ENCODE data around the gene CFAP61.

CFAP61 gene

DNA sequence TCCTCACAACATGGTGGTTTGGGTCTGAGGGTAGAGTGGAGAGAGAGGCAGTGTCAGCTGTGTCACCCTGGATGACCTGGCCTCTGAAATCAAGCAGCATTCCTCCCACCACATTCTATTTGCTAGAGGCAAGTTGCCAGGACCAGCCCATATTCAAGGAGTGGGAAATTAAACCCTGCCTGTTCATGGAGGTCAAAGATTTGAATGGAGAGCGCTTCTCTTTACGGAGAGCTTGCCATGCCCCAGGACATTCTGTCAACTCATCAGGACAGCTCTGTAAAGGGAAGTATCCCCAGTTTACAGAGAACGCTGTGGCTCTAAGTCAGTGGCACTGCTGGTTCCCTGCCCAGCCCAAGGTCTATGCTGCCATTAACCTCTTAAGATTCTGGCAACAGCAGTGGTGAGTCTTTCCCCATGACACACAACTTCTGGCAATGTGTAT lies 225.6 kb downstream of the CFAP61 start:
- no peak for DNase-seq

GRCh38 chr20:20286061-20286460 lies 233.7 kb downstream of the CFAP61 start:
- no peak for DNase-seq

DNA sequence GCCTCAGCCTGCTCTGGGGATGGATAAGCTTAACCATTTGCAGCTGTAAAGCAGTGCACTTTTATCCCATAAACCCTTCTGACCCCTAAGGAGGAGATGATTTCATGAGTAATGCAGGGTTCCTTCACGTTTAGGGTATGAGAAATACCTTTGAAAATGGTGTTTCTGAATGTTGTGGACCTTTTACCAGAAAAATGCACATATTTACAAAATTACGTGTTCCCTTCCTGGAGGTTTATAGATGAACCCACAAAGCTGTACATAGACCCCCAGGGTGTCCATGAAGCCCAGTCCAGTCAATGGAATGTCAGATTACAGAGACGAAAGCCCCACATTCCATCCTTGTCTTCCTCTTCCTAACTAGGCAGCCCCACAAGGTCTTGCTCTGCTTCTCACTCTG lies 237.0 kb downstream of the CFAP61 start:
- no peak for DNase-seq

DNA sequence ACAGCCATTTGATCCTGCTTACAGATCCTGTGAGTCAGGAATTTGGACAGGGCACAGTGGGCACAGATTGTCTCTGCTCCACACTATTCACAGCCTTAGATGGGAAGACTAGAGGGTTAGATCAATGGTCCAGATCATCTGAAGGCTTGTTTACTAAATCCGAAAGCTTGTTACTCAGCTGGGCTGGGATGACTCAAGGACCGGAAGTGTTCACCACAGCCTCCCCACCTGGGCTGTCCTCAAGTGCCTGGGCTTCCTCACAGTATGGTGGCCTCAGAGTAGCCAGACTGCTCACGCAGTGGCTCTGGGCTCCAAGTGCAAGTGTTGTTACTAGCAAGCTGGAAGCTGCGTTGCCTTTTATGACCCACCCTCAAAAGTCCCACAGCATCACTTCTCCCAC lies 240.1 kb downstream of the CFAP61 start:
- no peak for DNase-seq

DNA sequence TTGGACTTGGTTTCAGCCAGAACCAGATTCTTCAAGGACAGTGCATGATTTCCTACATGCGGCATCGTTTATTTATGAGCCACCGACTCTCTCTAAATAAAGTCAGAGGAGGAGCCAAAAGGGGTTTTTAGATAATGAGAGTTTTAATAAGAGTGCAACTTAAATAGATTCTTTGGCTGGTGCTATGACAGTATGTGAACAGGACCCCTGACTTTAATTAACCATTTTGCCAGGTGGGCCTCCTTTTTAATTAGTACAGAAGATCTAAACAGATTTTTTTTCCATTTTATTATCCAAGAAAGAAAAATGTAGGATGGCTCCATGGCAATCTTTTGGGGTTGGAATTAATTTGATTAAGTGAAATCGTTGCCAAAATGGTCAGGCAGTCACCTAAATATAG lies 240.8 kb downstream of the CFAP61 start:
- DNase-seq = no peak

GRCh38 chr20:20293691-20294385 lies 241.5 kb downstream of the CFAP61 start:
- no peak for DNase-seq

- no peak for DNase-seq
Observed at GRCh38 chr20:20295621-20296498, 243.5 kb downstream of the CFAP61 start.

DNA sequence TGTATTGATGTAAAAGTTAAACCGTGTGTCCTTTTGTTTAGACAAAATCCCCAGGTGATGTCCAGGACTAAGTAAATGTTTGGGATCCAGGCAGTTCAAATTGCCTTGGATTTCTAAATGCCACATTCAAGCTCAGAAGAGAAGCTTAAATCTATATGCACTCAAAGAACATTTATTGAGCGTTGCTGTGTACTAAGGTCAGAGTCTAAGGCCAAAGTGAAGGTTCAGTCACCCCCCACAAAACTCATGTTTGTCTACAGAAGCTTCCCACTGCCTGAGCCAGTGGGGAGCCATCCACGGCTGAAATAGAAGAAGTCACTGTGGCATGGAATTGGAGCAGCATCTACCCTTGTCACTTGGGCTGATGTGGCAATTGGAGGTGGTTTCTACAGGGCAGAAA lies 244.8 kb downstream of the CFAP61 start:
- no peak for DNase-seq

DNA sequence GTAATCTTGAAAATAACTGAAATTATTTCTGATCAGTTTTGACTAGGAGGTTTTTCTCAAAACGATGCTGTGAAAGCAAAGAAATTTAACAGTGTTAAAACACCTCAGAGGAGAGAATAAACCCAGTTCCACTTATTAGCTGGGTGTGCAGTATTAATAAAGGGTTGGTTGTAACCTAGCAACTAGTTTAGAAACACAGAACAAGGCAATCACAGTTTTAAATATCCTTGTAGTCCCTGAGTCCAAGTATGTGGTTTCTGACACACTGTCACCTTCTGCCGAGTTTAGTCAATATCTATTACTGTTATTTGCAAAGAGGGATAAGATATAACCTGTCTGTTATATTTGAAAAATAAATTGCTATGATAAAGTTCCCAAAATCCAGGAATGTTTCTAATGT lies 245.4 kb downstream of the CFAP61 start:
- no peak for DNase-seq

GRCh38 chr20:20299904-20300303 lies 247.6 kb downstream of the CFAP61 start:
- DNase-seq = no peak

GRCh38 chr20:20303320-20303719 lies 251.0 kb downstream of the CFAP61 start:
- no peak for DNase-seq

DNA sequence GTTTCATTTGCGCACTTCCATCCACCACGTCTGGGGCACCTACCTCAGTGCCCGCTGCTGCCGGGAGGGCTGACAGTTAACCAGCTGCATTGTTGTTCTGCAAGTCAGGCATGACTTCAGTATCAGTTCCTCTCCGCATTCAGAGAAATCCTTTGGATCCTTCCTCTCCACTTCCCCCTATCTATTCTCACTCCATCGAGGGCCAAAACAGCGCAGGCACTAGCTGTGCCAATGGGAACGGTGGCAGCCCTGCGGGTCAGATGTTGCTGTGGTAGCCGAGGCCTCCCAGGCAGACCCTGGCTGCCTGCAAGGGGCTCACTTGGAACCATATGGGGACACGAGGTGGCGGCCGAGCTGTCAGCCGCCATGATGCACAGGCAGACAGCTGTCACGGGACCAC lies 251.4 kb downstream of the CFAP61 start:
- no peak for DNase-seq

DNA sequence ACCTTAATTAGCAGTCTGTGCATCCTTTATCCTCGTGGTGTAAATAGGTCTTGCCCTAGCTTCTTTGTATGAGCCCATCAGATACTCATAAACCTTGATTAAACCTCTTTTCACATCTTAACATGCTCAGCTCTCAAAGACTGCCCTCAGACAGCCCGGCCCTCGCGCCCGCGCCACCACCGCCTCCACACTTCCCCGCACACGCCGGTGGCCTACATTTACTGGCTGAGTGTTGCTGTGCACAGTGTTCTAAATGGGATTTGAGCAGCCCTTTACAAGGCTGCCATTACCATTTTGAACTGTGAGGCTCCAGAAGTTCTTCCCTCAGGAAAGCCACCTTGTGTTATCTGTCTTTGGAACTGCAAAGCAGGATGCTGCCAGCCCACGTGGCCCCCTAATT lies 252.6 kb downstream of the CFAP61 start:
- no peak for DNase-seq

DNA sequence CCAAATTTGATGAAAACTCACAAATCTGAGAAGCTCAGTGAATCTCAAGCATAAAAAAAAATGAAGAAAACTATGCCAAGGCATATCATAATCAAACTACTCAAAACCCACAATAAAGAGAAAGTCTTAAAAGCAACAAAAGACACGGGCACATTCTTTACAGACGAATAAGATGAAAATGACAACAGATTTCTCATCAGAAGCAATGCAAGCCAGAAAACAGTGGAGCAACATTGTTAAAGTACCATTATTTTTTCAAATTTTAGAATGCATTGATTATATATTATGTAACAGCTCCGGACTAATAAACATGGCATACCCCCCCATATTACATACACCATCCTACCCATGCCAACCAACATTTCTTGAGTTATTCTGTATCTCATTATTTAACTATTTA lies 260.2 kb downstream of the CFAP61 start:
- DNase-seq = no peak

GRCh38 chr20:20317195-20317594 lies 264.9 kb downstream of the CFAP61 start:
- DNase-seq = no peak

DNA sequence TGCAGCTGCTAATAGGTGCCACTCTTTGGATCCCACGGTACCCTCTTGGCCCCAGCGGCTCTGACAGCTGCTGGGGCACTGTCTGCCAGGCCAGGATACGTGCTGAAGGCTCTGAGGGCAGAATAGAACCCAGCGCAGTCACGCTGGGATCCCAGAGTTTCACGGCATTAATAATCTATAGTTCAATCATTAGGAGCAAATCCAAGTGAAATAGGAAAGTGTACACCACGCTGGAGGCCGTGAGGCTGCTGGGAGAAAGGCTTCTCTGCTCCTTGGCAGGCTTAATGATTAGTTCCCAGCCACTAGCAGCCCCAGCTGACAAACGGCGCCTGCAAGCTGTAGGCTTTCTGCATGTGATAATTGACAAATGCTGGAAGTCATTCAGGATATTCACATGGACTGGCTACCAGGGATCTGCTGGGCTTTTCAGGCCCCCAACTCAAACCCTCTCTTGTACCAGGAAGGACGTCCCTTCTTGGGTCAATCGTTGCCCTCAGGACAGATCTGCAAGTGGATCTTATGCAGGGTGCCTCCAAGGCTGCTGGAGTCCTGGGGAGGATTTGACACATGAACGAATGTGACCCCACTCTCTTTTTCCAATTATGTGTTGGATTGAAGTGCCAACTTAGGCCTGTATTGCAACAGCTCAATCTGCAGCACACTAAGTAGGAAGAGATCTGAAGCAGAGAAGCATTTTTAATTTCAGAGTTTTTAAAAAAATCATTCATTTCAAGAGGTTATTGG lies 265.5 kb downstream of the CFAP61 start:
- no peak for DNase-seq

DNA sequence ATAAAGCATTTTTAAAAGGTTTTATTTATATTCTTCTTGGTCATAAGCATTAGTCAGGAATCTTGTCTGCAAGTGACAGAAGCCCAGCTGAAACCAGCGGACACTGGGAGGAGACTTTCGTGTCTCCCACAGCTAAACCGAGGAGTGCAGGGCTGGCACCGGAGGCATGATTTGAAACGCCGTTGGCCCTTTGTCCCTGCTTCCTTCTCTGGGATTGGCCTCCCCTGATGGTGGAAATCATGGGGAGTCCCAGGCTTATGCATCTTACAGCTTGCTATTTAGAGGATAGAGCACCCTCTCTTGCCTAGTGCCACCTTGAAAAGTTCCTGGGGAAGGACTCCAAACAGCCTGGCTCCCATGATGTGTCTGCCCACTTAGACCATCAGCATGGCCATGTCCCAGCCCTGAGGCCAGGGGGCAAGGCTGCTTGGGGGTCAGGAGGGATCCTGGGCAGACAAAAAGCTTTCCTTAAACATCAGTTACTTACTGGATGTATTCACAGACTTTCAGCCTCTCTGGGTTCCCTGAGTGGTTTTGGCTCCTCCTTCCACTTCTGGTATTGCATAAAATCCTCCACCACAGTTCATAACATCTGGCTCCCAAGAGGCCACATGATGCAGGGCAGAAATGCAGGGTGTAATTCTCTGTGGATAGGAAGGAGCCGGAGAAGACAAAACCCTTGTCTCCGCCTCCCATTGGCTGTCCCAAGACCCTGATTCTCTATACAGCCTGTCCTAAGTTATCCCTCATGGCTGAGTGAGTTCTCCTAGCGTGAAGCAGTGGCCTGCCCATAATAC lies 266.2 kb downstream of the CFAP61 start:
- DNase-seq = no peak

DNA sequence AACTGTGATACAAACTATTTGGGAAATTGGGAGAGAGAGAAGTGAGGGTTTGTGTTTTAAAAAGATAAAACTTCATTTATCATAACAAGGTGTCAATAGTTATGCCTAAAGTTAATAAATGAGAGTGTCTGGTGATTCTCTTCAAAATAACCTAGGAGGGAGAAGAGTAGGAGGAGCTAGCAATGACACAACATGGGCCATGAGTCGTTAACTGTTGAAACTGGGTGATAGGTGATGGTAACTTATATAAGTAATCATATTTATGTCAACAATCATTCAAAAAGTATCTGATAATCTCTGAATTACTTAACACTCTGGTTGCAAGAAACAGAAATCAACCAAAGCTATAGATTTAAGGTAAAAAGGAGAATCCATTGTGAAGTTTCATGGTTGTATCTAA lies 268.8 kb downstream of the CFAP61 start:
- no peak for DNase-seq

- no peak for DNase-seq
Observed at GRCh38 chr20:20321917-20322316, 269.6 kb downstream of the CFAP61 start.

DNA sequence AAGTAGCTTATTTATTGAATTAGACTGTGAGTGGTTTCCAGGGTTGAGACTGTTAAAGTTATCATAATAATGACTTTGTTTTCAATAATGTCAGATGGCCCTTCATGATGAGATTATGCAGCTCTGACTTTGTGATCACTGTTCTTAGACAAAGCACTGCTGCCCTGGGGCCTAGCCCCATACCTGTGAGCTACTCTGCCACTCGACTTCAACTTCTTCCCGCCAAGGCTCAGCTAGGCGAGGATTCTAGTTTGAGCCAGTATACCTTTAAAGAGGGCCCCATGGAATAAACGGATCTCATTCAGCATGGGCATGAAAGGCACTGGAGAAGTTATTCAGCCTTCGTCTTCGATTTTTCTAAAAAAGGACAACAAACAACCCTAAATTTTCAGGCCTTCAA lies 270.6 kb downstream of the CFAP61 start:
- no peak for DNase-seq

DNA sequence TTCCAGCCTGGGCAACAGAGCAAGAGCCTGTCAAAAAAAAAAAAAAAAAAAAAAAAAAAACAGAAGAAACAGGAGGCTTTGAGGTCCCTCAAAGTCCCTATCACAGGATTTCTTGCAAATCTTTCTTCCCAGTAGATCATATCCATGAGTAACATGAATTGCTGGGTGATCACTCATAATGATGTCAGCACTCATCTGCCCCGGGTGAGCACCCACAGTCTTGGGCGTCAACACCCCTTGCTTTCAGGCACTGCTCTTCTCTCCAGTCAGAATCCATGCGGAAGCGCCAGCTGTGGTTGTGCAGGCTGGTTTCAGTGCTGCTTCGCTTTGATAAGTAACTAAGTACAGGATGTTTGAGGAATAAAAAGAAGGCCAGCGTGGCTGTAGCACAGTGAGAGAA lies 275.4 kb downstream of the CFAP61 start:
- no peak for DNase-seq

GRCh38 chr20:20329564-20329963 lies 277.2 kb downstream of the CFAP61 start:
- DNase-seq = no peak

DNA sequence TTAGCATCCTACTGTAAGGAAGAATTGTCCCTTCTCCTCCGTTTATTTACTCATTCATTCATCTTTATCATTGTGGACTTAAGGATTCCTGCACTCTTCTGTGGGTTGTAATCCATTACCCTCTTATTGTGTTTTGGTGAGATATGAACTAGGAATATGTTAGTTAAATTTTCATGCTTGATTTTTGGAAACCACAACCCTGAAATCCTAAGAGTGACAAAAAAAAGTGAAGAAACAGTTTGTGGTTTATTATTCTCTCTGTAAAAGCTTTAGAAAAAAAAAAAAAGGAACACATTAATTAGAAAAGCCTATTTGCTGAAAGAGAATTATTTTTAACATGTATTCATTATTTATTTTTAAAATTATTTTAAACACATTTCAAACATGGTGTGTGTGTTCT lies 278.8 kb downstream of the CFAP61 start:
- no peak for DNase-seq

All from effector CD4-positive, alpha-beta T cell (primary cell).